Measurements from ENCODE around the gene SYT4.

SYT4 gene

DNA sequence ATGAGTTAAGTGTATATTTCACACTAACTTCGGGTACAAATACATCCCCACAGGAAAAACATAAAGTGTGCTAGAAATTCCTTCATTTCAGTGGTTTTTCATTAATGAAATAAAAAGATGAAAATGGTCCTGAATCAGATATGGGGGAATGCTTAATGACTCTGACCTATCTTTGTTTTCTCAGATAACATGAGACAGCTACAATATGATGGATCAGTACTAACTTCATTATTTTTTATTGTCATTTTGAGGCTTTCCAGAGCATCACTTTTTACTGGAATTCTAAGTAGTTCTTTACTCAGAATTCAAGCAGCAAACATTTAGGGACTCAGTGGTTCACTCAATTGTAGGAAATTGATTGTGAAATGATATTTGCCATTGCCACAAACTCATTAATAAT, 2.8 kb downstream of the SYT4 start:
- H3K27ac ChIP-seq (ENCODE audit: low read length), result no peak overlapping the region
- no peaks in the 10 kb centered on the region for H3K9me3 ChIP-seq (ENCODE audit: insufficient read depth, low read depth, low read length)
- H3K36me3 ChIP-seq (ENCODE audit: insufficient read depth, low read depth, low read length), result no peaks in the 10 kb centered on the region
- H3K4me1 ChIP-seq (ENCODE audit: insufficient read depth, low read length), result peaks cover 11% of the 10 kb centered on the region; the same call in 1 of the 2 replicates
- no peak overlapping the region for H3K9ac ChIP-seq (ENCODE audit: low read depth, low read length)
- no peaks in the 10 kb centered on the region for H3K27me3 ChIP-seq (ENCODE audit: insufficient read depth, low read length)
- H3K4me3 ChIP-seq (ENCODE audit: low read length), result no peak overlapping the region

DNA sequence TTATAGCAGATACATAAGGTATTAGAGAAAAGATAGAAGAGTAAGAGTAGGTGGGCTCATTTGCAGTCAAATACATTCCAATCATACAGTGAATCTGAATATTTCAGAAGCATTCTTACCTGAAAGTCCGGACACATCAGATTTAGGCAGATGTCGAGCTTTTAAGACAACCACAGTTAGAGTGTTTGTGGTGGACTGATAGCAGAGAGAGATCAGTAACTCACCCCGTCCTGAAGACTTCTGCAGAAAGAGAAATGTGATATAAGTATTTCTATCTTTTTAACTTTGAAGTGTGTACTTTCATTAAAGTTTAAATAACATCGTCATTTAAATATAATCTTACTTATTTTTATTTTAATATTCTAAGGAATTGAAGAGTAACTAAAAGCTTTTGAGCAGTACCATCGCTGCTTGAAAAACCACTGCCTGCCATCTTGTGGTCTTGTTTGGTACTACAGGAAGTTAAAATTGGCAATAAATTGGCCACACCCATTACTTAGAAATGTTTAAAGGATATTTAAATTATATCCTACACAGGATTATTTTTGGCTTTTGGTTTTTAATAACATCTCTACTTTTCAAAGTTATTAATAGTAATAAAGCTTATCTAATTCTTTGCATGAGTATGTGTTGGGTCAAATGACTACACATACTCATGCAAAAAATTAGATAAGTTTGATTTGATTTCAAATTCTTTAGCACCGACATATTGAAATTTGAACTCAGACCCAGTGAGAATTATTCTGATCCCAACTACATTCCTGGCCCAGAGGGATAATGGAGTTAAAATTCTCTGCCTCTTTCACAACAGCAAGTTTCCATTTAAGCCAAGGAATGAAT, 5.5 kb downstream of the SYT4 start:
- H3K36me3 ChIP-seq (ENCODE audit: insufficient read depth, low read depth, low read length), result no peaks in the 10 kb centered on the region
- no peak overlapping the region for H3K9ac ChIP-seq (ENCODE audit: low read depth, low read length)

DNA sequence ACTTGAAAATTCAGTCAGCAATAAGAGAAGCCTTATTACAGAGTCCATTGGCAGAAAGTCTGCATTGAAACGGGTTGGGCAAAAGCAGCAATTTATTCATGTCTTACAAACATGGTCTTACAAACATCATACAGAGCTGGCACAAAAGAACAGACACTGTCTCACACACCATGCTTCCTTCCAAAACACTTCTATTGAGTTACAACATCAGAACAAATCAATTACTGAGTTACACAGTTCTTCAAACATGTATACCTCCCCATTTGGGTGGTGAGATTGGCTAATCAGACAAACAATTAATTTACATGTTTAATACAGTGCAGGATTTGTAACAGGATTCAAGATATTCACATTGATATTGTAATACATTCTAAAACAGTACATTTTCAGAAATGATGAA, 9.5 kb downstream of the SYT4 start:
- Histone ChIP-seq H3K27ac (ENCODE audit: low read length) (no peak overlapping the region), H3K27me3 (ENCODE audit: insufficient read depth, low read length) (no peaks in the 10 kb centered on the region), H3K4me1 (ENCODE audit: insufficient read depth, low read length) (peaks cover 5% of the 10 kb centered on the region; the same call in 1 of the 2 replicates), H3K9ac (ENCODE audit: low read depth, low read length) (no peak overlapping the region), H3K36me3 (ENCODE audit: insufficient read depth, low read depth, low read length) (no peaks in the 10 kb centered on the region), H3K9me3 (ENCODE audit: insufficient read depth, low read depth, low read length) (no peaks in the 10 kb centered on the region), H3K4me3 (ENCODE audit: low read length) (no peak overlapping the region)

More for the DNA sequence above, 5.5 kb downstream of the SYT4 start:
- Histone ChIP-seq H3K27me3 (ENCODE audit: insufficient read depth, low read length) (no peaks in the 10 kb centered on the region), H3K4me3 (ENCODE audit: low read length) (no peak overlapping the region), H3K9me3 (ENCODE audit: insufficient read depth, low read depth, low read length) (no peaks in the 10 kb centered on the region), H3K27ac (ENCODE audit: low read length) (no peak overlapping the region), H3K4me1 (ENCODE audit: insufficient read depth, low read length) (peaks cover 5% of the 10 kb centered on the region; the same call in 1 of the 2 replicates)

DNA sequence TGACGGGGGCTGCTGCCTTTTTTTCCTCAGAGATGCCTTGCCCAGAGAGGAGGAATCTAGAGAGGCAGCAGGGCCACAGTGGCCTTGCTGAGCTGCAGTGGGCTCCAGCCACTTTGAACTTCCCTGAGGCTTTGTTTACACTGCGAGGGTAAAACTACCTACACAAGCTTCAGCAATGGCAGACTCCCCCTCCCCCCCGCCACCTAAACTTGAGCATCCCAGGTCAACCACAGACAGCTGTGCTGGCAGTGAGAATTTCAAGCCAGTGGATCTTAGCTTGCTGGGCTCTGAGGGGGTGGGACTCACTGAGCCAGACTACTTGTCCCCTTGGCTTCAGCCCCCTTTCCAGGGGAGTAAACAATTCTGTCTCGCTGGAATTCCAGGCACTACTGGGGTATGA, 11.8 kb downstream of the SYT4 start:
- H3K4me1 ChIP-seq (ENCODE audit: insufficient read depth, low read length), result peaks cover 5% of the 10 kb centered on the region; the same call in 1 of the 2 replicates
- H3K9ac ChIP-seq (ENCODE audit: low read depth, low read length), result no peak overlapping the region
- peaks cover 7% of the 10 kb centered on the region; the same call in 1 of the 2 replicates for H3K9me3 ChIP-seq (ENCODE audit: insufficient read depth, low read depth, low read length)
- no peak overlapping the region for H3K4me3 ChIP-seq (ENCODE audit: low read length)
- H3K36me3 ChIP-seq (ENCODE audit: insufficient read depth, low read depth, low read length), result no peaks in the 10 kb centered on the region
- H3K27ac ChIP-seq (ENCODE audit: low read length), result no peak overlapping the region
- H3K27me3 ChIP-seq (ENCODE audit: insufficient read depth, low read length), result no peaks in the 10 kb centered on the region

DNA sequence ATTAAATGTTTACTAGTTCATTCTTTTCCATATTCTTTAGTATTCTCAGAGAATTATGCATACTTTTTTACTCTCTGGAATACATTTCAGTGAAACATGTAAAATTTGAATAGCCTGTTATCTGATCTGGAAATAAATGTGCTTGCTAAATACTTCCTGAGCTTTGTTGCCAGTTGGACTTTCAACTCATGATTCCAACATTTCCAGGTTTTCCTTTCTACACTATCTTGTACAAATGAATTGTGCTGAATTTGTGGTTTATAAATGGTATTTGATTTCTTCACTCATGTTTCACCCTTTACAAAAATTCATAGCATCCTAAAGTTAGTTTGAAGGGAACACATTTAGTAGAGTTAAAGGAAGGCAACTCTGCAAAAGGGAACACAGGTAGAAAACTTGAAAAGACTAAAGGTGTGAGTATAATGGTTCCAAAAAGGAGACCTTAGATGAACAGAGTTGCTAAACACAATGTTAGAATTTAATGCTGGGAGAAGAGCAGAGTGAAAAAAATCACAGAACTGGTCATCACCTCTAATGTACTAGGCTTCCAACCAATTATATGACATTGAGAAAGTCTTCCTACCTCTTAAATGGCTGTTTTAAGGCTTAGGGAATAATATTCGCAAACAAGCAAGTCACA, 28.6 kb downstream of the SYT4 start:
- Histone ChIP-seq H3K27me3 (ENCODE audit: insufficient read depth, low read length) (no peaks in the 10 kb centered on the region), H3K9me3 (ENCODE audit: insufficient read depth, low read depth, low read length) (no peaks in the 10 kb centered on the region), H3K27ac (ENCODE audit: low read length) (no peak overlapping the region), H3K9ac (ENCODE audit: low read depth, low read length) (no peak overlapping the region), H3K4me3 (ENCODE audit: low read length) (no peak overlapping the region), H3K4me1 (ENCODE audit: insufficient read depth, low read length) (no peaks in the 10 kb centered on the region), H3K36me3 (ENCODE audit: insufficient read depth, low read depth, low read length) (no peaks in the 10 kb centered on the region)

DNA sequence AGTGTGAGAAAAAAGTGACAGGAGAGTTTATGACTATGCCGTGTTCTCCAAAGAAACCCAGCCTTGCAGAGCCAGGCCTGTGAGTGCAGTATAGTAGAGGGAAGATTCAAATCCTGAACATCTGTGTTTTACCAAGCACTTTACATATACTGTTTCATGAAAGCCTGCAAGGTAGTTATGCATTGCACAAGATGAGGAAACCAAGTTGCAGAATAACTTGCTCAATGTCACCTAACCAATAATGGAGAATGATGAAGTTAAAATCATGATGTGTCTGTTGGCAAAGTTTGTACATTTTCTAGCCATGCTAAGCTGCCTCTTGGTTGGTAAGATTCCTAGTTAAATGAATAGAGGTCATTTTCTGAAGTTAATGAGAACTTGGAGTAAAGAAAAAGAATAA, 29.3 kb downstream of the SYT4 start:
- Histone ChIP-seq H3K27ac (ENCODE audit: low read length) (no peak overlapping the region), H3K4me3 (ENCODE audit: low read length) (no peak overlapping the region)

DNA sequence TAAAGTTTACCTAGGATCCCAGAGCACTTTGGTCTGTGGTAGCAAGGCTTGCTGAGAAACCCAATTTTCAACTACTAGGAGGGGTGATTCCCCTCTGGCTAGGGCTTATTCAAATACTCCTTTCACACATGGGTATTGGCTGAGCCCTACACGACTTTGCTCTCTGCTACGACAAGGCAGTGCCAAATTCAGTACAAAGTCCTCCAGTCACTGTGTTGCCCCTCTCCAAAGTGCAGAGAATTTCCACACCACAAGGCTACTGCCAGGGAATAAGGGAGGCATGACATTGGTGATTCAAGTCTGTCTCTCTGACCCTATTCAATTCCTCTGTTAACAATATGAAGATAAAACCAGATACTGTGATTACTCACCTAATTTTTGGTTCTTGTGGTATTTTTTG, 38.9 kb downstream of the SYT4 start:
- Histone ChIP-seq H3K36me3 (ENCODE audit: insufficient read depth, low read depth, low read length) (no peaks in the 10 kb centered on the region), H3K9ac (ENCODE audit: low read depth, low read length) (no peak overlapping the region), H3K4me1 (ENCODE audit: insufficient read depth, low read length) (no peaks in the 10 kb centered on the region), H3K9me3 (ENCODE audit: insufficient read depth, low read depth, low read length) (no peaks in the 10 kb centered on the region), H3K27ac (ENCODE audit: low read length) (no peak overlapping the region), H3K4me3 (ENCODE audit: low read length) (no peak overlapping the region), H3K27me3 (ENCODE audit: insufficient read depth, low read length) (no peaks in the 10 kb centered on the region)

More for the DNA sequence above, 29.3 kb downstream of the SYT4 start:
- Histone ChIP-seq H3K4me1 (ENCODE audit: insufficient read depth, low read length) (no peaks in the 10 kb centered on the region), H3K9ac (ENCODE audit: low read depth, low read length) (no peak overlapping the region), H3K27me3 (ENCODE audit: insufficient read depth, low read length) (no peaks in the 10 kb centered on the region), H3K36me3 (ENCODE audit: insufficient read depth, low read depth, low read length) (no peaks in the 10 kb centered on the region), H3K9me3 (ENCODE audit: insufficient read depth, low read depth, low read length) (no peaks in the 10 kb centered on the region)

DNA sequence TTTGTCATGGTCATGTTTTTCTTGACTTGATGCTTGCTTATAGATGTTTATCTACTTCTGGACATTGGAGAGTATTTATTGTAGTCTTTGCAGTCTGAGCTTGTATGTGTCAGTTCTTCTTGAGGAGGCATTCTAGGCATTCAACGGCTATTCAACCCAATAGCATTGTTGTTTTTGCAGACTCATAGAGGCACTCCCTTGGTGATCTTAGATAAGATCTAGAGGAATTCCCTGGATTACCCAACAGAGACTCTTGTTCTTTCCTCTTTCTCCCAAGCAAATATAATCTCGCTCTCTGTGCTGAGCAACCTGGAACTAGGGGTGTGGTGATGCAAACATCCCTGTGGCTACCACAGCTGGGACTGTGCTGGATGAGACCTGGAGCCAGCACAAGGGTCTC, 40.4 kb downstream of the SYT4 start:
- no peaks in the 10 kb centered on the region for H3K9me3 ChIP-seq (ENCODE audit: insufficient read depth, low read depth, low read length)
- H3K27ac ChIP-seq (ENCODE audit: low read length), result no peak overlapping the region
- no peak overlapping the region for H3K9ac ChIP-seq (ENCODE audit: low read depth, low read length)
- H3K4me3 ChIP-seq (ENCODE audit: low read length), result no peak overlapping the region
- no peaks in the 10 kb centered on the region for H3K27me3 ChIP-seq (ENCODE audit: insufficient read depth, low read length)
- no peaks in the 10 kb centered on the region for H3K4me1 ChIP-seq (ENCODE audit: insufficient read depth, low read length)
- H3K36me3 ChIP-seq (ENCODE audit: insufficient read depth, low read depth, low read length), result no peaks in the 10 kb centered on the region

DNA sequence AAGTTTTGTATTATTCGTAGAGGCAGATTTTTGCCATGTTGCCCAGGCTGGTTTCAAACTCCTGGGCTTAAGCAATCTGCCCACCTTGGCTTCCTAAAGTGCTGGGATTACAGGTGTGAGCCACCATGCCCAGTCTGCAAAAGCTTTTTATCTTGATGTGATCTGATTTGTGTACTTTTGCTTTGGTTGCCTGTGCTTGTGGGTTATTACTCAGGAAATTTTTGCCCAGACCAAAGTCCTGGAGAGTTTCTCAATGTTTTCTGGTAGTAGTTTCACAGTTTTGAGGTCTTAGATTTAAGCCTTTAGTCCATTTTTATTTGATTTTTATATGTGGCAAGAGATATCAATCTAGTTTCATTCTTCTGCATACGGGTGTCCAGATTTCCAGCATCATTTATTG, 42.4 kb downstream of the SYT4 start:
- Histone ChIP-seq H3K9ac (ENCODE audit: low read depth, low read length) (no peak overlapping the region), H3K27ac (ENCODE audit: low read length) (no peak overlapping the region), H3K9me3 (ENCODE audit: insufficient read depth, low read depth, low read length) (peaks cover 2% of the 10 kb centered on the region; the same call in 1 of the 2 replicates), H3K4me1 (ENCODE audit: insufficient read depth, low read length) (no peaks in the 10 kb centered on the region), H3K27me3 (ENCODE audit: insufficient read depth, low read length) (no peaks in the 10 kb centered on the region), H3K36me3 (ENCODE audit: insufficient read depth, low read depth, low read length) (no peaks in the 10 kb centered on the region), H3K4me3 (ENCODE audit: low read length) (no peak overlapping the region)

DNA sequence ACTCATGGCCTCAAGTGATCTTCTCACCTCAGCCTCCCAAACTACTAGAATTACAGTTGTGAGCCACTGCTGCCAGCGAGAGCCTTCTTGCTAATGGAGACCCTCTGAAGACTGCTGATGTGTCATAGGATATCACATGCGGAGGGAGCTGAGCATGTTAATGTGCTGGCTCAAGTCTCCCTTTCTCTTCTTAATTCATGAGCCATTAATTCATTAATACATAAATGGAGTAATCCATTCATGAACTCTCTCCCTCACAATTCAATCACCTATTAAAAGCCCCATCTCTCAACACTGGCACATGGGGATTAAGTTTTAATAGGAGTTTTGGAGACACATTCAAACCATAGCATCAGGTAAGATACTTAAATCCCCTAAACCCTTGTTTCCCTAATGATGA, 54.8 kb downstream of the SYT4 start:
- no peaks in the 10 kb centered on the region for H3K36me3 ChIP-seq (ENCODE audit: insufficient read depth, low read depth, low read length)

DNA sequence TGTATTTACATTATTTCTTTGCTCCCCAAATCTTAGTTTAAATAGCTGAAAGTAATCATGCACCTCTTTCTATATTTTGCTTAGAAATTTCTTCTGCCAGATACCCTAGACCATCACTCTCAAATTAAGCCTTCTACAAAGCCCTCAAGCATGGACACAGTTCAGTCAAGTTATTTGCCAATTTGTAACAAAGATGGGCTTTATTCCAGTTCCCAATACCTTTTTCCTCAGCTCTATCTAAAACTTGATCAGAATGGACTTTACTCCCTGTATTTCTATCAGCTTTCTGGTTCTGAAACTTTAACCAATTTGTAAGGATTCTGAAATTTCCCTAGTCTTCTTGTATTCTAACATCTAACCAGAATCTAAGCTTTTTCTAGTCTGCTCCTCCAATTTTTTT, 56.6 kb downstream of the SYT4 start:
- Histone ChIP-seq H3K27me3 (ENCODE audit: insufficient read depth, low read length) (no peaks in the 10 kb centered on the region), H3K9ac (ENCODE audit: low read depth, low read length) (no peak overlapping the region), H3K36me3 (ENCODE audit: insufficient read depth, low read depth, low read length) (no peaks in the 10 kb centered on the region), H3K9me3 (ENCODE audit: insufficient read depth, low read depth, low read length) (no peaks in the 10 kb centered on the region), H3K27ac (ENCODE audit: low read length) (no peak overlapping the region), H3K4me3 (ENCODE audit: low read length) (no peak overlapping the region), H3K4me1 (ENCODE audit: insufficient read depth, low read length) (no peaks in the 10 kb centered on the region)

More for the DNA sequence above, 54.8 kb downstream of the SYT4 start:
- H3K9me3 ChIP-seq (ENCODE audit: insufficient read depth, low read depth, low read length), result no peaks in the 10 kb centered on the region
- H3K4me1 ChIP-seq (ENCODE audit: insufficient read depth, low read length), result no peaks in the 10 kb centered on the region
- H3K27ac ChIP-seq (ENCODE audit: low read length), result no peak overlapping the region
- no peaks in the 10 kb centered on the region for H3K27me3 ChIP-seq (ENCODE audit: insufficient read depth, low read length)
- H3K9ac ChIP-seq (ENCODE audit: low read depth, low read length), result no peak overlapping the region
- H3K4me3 ChIP-seq (ENCODE audit: low read length), result no peak overlapping the region
